Astrocyte (in vitro differentiated cells and primary cell): Measurements from ENCODE around the gene GUCY2F.

Source experiments
- EZH2 ChIP-seq: IDR thresholded peaks from 2 replicates; pipeline ENCODE4 v1.6.1; 2012; ENCODE audit warnings: mild to moderate bottlenecking, low read length, inconsistent platforms; ENCODE audit not compliant: insufficient read depth
- TF ChIP-seq, protein P1 (sequence below): IDR thresholded peaks from 2 replicates; pipeline ENCODE4 v1.5.1; 2011; ENCODE audit warnings: low read depth, mild to moderate bottlenecking, inconsistent platforms, low read length, moderate library complexity; ENCODE audit not compliant: insufficient read depth

DNA sequence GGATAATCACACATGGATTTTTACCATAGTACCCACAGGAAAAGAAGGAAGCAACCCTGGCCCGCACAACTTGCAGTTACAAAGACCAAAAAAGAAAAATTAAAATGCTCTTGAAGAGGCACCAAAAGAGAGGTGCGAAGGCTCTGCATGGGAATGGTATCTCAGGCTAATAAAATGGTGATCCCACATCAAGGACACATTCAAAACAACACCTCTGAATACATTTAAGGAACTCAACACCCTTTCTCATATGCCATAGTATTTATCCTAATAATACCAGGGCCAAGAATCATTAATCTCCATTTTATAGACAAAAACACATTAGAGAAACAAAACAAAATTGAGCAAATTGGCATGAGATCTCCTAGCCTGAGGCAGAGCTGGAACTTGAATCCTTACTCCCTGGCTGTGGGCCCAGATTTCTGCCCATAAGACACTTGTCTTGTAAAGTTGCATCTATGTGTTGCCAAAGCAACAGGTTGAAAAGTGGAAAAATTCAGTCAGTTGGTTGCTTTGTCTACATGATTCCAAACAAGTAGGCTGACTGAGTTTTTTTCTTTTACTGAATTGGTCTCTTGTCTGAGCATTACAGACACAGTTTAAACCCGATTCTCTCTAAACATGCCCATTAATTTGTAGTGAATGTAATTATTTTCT is 33.5 kb downstream of the GUCY2F start:
- TF ChIP-seq, protein P1, sequence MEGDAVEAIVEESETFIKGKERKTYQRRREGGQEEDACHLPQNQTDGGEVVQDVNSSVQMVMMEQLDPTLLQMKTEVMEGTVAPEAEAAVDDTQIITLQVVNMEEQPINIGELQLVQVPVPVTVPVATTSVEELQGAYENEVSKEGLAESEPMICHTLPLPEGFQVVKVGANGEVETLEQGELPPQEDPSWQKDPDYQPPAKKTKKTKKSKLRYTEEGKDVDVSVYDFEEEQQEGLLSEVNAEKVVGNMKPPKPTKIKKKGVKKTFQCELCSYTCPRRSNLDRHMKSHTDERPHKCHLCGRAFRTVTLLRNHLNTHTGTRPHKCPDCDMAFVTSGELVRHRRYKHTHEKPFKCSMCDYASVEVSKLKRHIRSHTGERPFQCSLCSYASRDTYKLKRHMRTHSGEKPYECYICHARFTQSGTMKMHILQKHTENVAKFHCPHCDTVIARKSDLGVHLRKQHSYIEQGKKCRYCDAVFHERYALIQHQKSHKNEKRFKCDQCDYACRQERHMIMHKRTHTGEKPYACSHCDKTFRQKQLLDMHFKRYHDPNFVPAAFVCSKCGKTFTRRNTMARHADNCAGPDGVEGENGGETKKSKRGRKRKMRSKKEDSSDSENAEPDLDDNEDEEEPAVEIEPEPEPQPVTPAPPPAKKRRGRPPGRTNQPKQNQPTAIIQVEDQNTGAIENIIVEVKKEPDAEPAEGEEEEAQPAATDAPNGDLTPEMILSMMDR = no peak
- no peak for TF ChIP-seq EZH2
